ENCODE data around the gene KMT2B.

DNA sequence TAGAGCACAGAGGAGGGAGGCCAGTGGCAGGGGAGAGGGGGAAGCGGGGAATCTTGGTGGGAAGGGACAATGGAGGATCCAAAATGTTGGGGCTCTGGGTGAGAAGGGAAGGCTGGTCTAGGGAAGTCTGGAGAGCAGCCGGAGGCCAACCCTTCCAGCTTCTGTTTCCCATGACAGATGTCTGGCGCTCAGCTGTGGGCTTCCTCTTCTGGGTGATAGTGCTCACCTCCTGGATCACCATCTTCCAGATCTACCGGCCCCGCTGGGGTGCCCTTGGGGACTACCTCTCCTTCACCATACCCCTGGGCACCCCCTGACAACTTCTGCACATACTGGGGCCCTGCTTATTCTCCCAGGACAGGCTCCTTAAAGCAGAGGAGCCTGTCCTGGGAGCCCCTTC is 28.7 kb downstream of the KMT2B start:
- TF ChIP-seq, protein P1, sequence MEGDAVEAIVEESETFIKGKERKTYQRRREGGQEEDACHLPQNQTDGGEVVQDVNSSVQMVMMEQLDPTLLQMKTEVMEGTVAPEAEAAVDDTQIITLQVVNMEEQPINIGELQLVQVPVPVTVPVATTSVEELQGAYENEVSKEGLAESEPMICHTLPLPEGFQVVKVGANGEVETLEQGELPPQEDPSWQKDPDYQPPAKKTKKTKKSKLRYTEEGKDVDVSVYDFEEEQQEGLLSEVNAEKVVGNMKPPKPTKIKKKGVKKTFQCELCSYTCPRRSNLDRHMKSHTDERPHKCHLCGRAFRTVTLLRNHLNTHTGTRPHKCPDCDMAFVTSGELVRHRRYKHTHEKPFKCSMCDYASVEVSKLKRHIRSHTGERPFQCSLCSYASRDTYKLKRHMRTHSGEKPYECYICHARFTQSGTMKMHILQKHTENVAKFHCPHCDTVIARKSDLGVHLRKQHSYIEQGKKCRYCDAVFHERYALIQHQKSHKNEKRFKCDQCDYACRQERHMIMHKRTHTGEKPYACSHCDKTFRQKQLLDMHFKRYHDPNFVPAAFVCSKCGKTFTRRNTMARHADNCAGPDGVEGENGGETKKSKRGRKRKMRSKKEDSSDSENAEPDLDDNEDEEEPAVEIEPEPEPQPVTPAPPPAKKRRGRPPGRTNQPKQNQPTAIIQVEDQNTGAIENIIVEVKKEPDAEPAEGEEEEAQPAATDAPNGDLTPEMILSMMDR (IDR thresholded peaks at IDR 0.05) = no peak
- no peak for TF ChIP-seq EZH2phosphoT487 (IDR thresholded peaks at IDR 0.05)
- no peak for TF ChIP-seq EZH2 (IDR thresholded peaks at IDR 0.05)
